ENCODE results near the gene MPP2. TPM values are rescaled to one million over a fixed set of nuclear protein-coding genes. Genes with fewer than 3 reads are reported as not detected.

The MPP2 gene
- total and polyA plus RNA-seq, 2 of the 13 experiments (the other 11 are each of a cell fraction or from before 2014, with no cell fraction given) = 0.20 to 1.7 TPM

DNA sequence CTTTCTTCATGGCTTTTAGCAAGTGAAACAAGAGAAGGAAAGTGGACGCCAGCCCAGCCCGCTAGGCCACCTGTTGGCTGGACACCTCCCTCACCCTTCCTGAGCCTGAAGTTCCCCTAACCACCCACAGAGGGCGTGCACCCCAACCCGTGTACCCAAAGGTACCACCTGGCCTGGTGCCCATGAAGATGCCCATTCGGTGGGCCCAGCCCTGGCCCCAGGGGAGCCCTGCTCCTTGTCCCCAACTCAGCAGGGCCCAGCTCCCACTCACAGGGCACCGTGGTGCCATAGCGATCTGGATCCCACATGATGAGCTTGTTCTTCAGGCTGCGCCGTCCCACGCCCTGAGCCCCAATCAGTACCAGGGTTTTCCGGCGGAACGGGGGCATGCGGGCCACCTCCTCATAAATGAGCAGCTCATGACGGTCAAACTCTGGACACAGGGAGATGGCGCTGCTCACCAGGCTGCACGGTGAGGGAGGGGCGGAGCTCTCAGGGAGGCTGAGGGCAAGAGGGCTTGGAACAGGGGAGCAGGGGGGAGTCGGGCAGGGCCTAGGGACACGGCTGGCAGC, 26.8 kb downstream of the MPP2 start (continued):
- TF ChIP-seq, protein P1, sequence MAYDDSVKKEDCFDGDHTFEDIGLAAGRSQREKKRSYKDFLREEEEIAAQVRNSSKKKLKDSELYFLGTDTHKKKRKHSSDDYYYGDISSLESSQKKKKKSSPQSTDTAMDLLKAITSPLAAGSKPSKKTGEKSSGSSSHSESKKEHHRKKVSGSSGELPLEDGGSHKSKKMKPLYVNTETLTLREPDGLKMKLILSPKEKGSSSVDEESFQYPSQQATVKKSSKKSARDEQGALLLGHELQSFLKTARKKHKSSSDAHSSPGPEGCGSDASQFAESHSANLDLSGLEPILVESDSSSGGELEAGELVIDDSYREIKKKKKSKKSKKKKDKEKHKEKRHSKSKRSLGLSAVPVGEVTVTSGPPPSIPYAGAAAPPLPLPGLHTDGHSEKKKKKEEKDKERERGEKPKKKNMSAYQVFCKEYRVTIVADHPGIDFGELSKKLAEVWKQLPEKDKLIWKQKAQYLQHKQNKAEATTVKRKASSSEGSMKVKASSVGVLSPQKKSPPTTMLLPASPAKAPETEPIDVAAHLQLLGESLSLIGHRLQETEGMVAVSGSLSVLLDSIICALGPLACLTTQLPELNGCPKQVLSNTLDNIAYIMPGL (CRISPR knock-in tag; IDR thresholded peaks at IDR 0.05; ENCODE audit: borderline replicate concordance in 1 of 2, low read depth in 1 of 2) = 0 out of 4 replicates have a peak, but pooled peaks of 1 of the 2 experiments have one; percentile 35
- TF ChIP-seq ZNF816 (CRISPR knock-in tag; IDR thresholded peaks at IDR 0.05; ENCODE audit: borderline replicate concordance) (no peak), ZNF891 (CRISPR knock-in tag; IDR thresholded peaks at IDR 0.05) (peak; percentile 82), TSC22D2 (CRISPR knock-in tag; IDR thresholded peaks at IDR 0.05; ENCODE audit: borderline replicate concordance) (no peak), USF2 (IDR thresholded peaks at IDR 0.05; ENCODE audit: low read depth, low read length) (no peak), USF2 (CRISPR knock-in tag; IDR thresholded peaks at IDR 0.05; ENCODE audit: borderline replicate concordance) (no peak), HNRNPL (IDR thresholded peaks at IDR 0.05; ENCODE audit: low read depth, low read length) (peak; percentile 100)
- TF ChIP-seq, protein P2, sequence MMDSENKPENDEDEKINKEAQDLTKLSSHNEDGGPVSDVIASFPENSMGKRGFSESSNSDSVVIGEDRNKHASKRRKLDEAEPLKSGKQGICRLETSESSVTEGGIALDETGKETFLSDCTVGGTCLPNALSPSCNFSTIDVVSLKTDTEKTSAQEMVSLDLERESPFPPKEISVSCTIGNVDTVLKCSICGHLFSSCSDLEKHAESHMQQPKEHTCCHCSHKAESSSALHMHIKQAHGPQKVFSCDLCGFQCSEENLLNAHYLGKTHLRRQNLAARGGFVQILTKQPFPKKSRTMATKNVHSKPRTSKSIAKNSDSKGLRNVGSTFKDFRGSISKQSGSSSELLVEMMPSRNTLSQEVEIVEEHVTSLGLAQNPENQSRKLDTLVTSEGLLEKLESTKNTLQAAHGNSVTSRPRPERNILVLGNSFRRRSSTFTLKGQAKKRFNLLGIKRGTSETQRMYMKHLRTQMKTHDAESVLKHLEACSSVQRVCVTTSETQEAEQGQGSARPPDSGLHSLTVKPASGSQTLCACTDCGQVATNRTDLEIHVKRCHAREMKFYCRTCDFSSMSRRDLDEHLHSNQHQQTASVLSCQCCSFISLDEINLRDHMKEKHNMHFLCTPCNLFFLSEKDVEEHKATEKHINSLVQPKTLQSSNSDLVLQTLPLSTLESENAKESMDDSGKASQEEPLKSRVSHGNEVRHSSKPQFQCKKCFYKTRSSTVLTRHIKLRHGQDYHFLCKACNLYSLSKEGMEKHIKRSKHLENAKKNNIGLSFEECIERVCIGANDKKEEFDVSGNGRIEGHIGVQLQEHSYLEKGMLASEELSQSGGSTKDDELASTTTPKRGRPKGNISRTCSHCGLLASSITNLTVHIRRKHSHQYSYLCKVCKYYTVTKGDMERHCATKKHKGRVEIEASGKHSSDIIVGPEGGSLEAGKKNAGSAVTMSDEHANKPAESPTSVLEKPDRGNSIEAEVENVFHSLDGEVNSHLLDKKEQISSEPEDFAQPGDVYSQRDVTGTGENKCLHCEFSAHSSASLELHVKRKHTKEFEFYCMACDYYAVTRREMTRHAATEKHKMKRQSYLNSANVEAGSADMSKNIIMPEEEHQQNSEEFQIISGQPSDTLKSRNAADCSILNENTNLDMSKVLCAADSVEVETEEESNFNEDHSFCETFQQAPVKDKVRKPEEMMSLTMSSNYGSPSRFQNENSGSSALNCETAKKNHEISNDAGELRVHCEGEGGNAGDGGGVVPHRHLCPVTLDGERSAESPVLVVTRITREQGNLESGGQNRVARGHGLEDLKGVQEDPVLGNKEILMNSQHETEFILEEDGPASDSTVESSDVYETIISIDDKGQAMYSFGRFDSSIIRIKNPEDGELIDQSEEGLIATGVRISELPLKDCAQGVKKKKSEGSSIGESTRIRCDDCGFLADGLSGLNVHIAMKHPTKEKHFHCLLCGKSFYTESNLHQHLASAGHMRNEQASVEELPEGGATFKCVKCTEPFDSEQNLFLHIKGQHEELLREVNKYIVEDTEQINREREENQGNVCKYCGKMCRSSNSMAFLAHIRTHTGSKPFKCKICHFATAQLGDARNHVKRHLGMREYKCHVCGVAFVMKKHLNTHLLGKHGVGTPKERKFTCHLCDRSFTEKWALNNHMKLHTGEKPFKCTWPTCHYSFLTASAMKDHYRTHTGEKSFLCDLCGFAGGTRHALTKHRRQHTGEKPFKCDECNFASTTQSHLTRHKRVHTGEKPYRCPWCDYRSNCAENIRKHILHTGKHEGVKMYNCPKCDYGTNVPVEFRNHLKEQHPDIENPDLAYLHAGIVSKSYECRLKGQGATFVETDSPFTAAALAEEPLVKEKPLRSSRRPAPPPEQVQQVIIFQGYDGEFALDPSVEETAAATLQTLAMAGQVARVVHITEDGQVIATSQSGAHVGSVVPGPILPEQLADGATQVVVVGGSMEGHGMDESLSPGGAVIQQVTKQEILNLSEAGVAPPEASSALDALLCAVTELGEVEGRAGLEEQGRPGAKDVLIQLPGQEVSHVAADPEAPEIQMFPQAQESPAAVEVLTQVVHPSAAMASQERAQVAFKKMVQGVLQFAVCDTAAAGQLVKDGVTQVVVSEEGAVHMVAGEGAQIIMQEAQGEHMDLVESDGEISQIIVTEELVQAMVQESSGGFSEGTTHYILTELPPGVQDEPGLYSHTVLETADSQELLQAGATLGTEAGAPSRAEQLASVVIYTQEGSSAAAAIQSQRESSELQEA (CRISPR knock-in tag; IDR thresholded peaks at IDR 0.05; ENCODE audit: not compliant biosample characterization) = no peak
- TF ChIP-seq, protein P3, sequence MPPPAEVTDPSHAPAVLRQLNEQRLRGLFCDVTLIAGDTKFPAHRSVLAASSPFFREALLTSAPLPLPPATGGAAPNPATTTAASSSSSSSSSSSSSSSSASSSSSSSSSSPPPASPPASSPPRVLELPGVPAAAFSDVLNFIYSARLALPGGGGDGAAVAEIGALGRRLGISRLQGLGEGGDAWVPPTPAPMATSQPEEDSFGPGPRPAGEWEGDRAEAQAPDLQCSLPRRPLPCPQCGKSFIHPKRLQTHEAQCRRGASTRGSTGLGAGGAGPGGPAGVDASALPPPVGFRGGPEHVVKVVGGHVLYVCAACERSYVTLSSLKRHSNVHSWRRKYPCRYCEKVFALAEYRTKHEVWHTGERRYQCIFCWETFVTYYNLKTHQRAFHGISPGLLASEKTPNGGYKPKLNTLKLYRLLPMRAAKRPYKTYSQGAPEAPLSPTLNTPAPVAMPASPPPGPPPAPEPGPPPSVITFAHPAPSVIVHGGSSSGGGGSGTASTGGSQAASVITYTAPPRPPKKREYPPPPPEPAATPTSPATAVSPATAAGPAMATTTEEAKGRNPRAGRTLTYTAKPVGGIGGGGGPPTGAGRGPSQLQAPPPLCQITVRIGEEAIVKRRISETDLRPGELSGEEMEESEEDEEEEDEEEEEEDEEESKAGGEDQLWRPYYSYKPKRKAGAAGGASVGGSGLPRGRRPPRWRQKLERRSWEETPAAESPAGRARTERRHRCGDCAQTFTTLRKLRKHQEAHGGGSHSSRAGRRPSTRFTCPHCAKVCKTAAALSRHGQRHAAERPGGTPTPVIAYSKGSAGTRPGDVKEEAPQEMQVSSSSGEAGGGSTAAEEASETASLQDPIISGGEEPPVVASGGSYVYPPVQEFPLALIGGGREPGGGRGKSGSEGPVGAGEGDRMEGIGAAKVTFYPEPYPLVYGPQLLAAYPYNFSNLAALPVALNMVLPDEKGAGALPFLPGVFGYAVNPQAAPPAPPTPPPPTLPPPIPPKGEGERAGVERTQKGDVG (CRISPR knock-in tag; IDR thresholded peaks at IDR 0.05; ENCODE audit: borderline replicate concordance) = peak; percentile 36; the same call in 1 of the 2 replicates

Measured in HepG2 (cell line).